BLaER1 (cell line): ENCODE results near the gene LAT.
A peak's percentile ranks its signal among the peaks of the same experiment; 100 is the strongest.
"Not testable (repeated sequence)": the region's sequence is repeated elsewhere in the genome, so short reads cannot be mapped to it uniquely, and the experiment has no call there.

ENCODE experiments used
- H3K27ac ChIP-seq: shearing (Covaris generic); formaldehyde crosslinking; 2 replicates; pipeline ENCODE4 v1.8.1; 2022
- H3K27me3 ChIP-seq: shearing (Covaris generic); formaldehyde crosslinking; 2 replicates; pipeline ENCODE4 v1.8.1; 2022
- H3K36me3 ChIP-seq: shearing (Covaris generic); formaldehyde crosslinking; 2 replicates; pipeline ENCODE4 v1.8.1; 2022
- H3K4me1 ChIP-seq: shearing (Covaris generic); formaldehyde crosslinking; 2 replicates; pipeline ENCODE4 v1.8.1; 2022
- H3K4me2 ChIP-seq: shearing (Covaris generic); formaldehyde crosslinking; 2 replicates; pipeline ENCODE4 v1.8.1; 2022
- H3K4me3 ChIP-seq: shearing (Covaris generic); formaldehyde crosslinking; 2 replicates; pipeline ENCODE4 v1.8.1; 2022
- H3K9ac ChIP-seq: shearing (Covaris generic); formaldehyde crosslinking; 2 replicates; pipeline ENCODE4 v1.8.1; 2022
- H3K9me3 ChIP-seq: shearing (Covaris generic); formaldehyde crosslinking; 2 replicates; pipeline ENCODE4 v1.8.1; 2022
- H4K20me1 ChIP-seq: shearing (Covaris generic); formaldehyde crosslinking; 2 replicates; pipeline ENCODE4 v1.8.1; 2022
- Cebpa-rat ChIP-seq: shearing (Covaris generic); IDR thresholded peaks from 2 replicates; pipeline ENCODE4 v1.8.1; 2022

Gene LAT

DNA sequence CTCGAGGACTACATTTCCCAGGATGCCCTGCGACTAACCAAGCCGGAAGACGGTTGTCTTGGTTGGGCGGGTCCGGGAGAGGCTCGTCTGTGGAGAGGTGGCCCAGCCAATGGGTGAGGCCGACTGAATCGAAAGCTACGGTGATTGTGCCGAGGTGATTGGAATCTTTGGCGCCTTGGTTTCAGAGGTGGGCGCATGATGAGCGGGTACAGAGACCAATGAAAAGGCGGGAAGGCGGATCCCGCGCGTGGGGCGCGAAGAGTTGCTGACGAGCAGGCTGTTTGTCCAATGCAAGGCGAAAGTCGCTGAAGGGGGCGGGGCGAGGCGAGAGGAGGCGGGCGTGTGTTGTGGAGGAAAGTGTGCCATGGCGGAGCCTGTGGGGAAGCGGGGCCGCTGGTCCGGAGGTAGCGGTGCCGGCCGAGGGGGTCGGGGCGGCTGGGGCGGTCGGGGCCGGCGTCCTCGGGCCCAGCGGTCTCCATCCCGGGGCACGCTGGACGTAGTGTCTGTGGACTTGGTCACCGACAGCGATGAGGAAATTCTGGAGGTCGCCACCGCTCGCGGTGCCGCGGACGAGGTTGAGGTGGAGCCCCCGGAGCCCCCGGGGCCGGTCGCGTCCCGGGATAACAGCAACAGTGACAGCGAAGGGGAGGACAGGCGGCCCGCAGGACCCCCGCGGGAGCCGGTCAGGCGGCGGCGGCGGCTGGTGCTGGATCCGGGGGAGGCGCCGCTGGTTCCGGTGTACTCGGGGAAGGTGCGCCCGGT, 34.0 kb upstream of the LAT start, which contains the start of gene NFATC2IP:
TSS of gene NFATC2IP (plus strand) at position 290 of the 762 bp plus-strand sequence. CDS start at position 365, 75 bp downstream.
- Histone ChIP-seq H3K27ac (peak within 1 kb of the TSS; percentile 86), H3K4me3 (peak within 1 kb of the TSS; percentile 91), H3K36me3 (peaks cover 38% of the 10 kb centered on the region), H3K4me1 (peaks cover 31% of the 10 kb centered on the region), H3K27me3 (no peaks in the 10 kb centered on the region), H3K9me3 (no peaks in the 10 kb centered on the region), H3K4me2 (peak within 1 kb of the TSS; percentile 96), H3K9ac (peak within 1 kb of the TSS; percentile 97), H4K20me1 (peaks cover 29% of the 10 kb centered on the region)
- TF ChIP-seq Cebpa-rat: no peak

DNA sequence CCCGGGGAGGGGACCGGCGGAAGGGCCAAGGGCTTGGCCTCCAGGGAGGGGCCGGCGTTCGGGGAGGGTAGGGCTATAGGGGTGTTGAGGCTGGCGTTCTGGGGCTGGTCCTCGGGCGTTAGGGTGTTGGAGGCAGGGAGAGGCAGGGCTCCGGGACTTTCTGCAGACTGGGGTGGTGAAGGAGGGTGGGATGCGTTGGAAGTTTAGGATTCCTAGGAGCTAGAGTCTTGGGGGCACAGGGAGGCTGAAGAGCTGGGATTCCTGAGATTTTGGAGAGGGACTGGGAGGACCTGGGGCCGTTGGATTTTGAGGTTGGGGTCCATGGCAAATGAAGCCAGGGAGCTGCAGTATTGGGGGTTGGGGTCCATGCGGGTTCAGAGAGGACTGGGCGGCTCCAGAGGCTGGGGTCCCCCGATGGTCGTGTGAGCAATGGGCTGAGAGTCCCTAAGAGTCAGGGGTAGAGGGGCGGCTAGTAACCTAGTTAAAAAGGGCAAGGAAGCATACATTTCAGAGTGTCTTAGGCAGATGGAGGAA, 33.4 kb upstream of the LAT start:
- no peaks in the 10 kb centered on the region for H3K27me3 ChIP-seq
- no peaks in the 10 kb centered on the region for H3K9me3 ChIP-seq
- TF ChIP-seq Cebpa-rat: no peak
- H3K4me3 ChIP-seq: peak overlapping the region; percentile 91
- H3K36me3 ChIP-seq: peaks cover 44% of the 10 kb centered on the region
- H3K4me1 ChIP-seq: peaks cover 29% of the 10 kb centered on the region
- H3K4me2 ChIP-seq: peak overlapping the region; percentile 96
- H3K9ac ChIP-seq: peak overlapping the region; percentile 97
- peaks cover 30% of the 10 kb centered on the region for H4K20me1 ChIP-seq
- H3K27ac ChIP-seq: peak overlapping the region; percentile 86

DNA sequence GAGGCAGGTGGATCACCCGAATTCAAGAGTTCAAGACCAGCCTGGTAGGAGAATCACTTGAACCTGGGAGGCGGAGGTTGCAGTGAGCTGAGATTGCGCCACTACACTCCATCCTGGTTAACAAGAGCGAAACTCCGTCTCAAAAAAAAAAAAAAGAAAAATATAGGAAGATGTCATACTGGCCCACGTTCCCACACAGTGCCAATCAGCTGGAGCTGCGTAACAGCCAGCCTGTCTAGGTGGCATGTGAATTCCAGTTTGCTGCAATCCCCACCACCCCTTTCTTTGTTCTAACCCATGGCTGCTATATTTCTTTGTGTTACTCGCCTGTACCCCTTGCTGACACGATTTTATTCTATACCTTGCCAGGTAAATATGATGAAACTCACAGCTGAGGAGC, 26.6 kb upstream of the LAT start:
- H3K27me3 ChIP-seq: no peaks in the 10 kb centered on the region
- H3K9ac ChIP-seq: no peak overlapping the region
- no peak overlapping the region for H3K4me2 ChIP-seq
- H3K9me3 ChIP-seq: no peaks in the 10 kb centered on the region
- H3K4me3 ChIP-seq: no peak overlapping the region
- H3K36me3 ChIP-seq: peaks cover 98% of the 10 kb centered on the region
- TF ChIP-seq Cebpa-rat: no peak
- peaks cover 6% of the 10 kb centered on the region; the same call in 1 of the 2 replicates for H3K4me1 ChIP-seq
- H4K20me1 ChIP-seq: peaks cover 15% of the 10 kb centered on the region; the same call in 1 of the 2 replicates
- no peak overlapping the region for H3K27ac ChIP-seq

- H3K4me1 ChIP-seq: peaks cover under 1% of the 10 kb centered on the region; the same call in 1 of the 2 replicates
- H3K9me3 ChIP-seq: no peaks in the 10 kb centered on the region
- peaks cover 98% of the 10 kb centered on the region for H3K36me3 ChIP-seq
- no peak overlapping the region for H3K4me3 ChIP-seq
- no peak overlapping the region for H3K9ac ChIP-seq
- TF ChIP-seq Cebpa-rat: no peak
- peaks cover 15% of the 10 kb centered on the region; the same call in 1 of the 2 replicates for H4K20me1 ChIP-seq
- H3K27me3 ChIP-seq: no peaks in the 10 kb centered on the region
- no peak overlapping the region for H3K27ac ChIP-seq
- no peak overlapping the region for H3K4me2 ChIP-seq
These were observed 26.0 kb upstream of the LAT start for GRCh38 chr16:28958836-28959235.

DNA sequence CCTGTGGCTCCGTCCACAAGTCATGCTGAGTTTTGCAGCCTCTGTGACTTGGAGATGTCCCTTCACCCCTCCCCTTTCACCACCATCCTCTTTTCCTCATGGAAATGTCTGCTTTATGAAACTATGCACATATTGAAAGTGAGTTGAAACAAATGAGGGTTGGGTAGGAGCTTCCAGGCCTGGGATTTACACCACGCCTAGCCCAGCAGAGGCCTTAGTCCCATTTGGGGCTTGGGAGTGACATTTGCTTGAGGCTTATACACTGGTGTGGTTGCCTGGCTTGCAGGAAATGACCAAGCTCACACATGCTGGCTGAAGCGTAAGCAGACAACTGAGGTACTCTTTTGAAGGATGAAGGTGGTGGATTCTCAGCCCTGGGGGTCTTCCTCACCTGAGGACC, 20.8 kb upstream of the LAT start:
- no peak for TF ChIP-seq Cebpa-rat
- H3K36me3 ChIP-seq: peaks cover 78% of the 10 kb centered on the region

GRCh38 chr16:28964496-28964895, 20.4 kb upstream of the LAT start:
- Histone ChIP-seq H3K4me2 (no peak overlapping the region), H3K27me3 (no peaks in the 10 kb centered on the region), H3K9me3 (no peaks in the 10 kb centered on the region), H4K20me1 (0 out of 2 replicates have a peak, but pooled peaks cover 9% of the 10 kb centered on the region), H3K36me3 (peaks cover 74% of the 10 kb centered on the region), H3K9ac (no peak overlapping the region), H3K4me3 (no peak overlapping the region), H3K4me1 (no peaks in the 10 kb centered on the region), H3K27ac (no peak overlapping the region)
- TF ChIP-seq Cebpa-rat: peak; percentile 39; the same call in 1 of the 2 replicates

More for the DNA sequence above, 20.8 kb upstream of the LAT start:
- Histone ChIP-seq H3K9ac (no peak overlapping the region), H3K4me3 (no peak overlapping the region), H3K27ac (no peak overlapping the region), H4K20me1 (0 out of 2 replicates have a peak, but pooled peaks cover 9% of the 10 kb centered on the region), H3K9me3 (no peaks in the 10 kb centered on the region), H3K4me2 (no peak overlapping the region), H3K4me1 (no peaks in the 10 kb centered on the region), H3K27me3 (no peaks in the 10 kb centered on the region)

- Histone ChIP-seq H3K4me3 (no peak overlapping the region), H3K27me3 (no peaks in the 10 kb centered on the region), H3K4me2 (no peak overlapping the region), H3K9me3 (no peaks in the 10 kb centered on the region), H4K20me1 (0 out of 2 replicates have a peak, but pooled peaks cover 9% of the 10 kb centered on the region), H3K4me1 (no peaks in the 10 kb centered on the region), H3K27ac (no peak overlapping the region), H3K9ac (no peak overlapping the region), H3K36me3 (peaks cover 49% of the 10 kb centered on the region)
- TF ChIP-seq Cebpa-rat: no peak
These were observed 17.7 kb upstream of the LAT start for GRCh38 chr16:28967156-28967555.

DNA sequence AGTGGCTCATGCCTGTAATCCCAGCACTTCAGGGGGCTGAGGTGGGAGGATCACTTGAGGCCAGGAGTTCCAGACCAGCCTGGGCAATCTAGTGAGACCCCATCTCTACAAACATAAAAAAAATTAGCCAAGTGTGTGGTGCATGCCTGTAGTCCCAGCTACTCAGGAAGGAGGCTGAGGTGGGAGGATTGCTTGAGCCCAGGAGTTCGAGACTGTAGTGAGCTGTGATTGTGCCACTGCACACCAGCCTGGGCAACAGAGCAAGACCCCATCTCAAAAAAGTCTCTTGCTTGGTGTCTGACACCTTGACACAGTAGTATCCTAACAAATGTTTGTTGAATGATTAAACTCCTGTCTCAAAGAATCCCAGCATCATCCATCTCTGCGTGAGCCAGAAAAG, 15.2 kb upstream of the LAT start:
- H3K9me3 ChIP-seq, H4K20me1 ChIP-seq, H3K4me2 ChIP-seq, H3K9ac ChIP-seq, H3K27ac ChIP-seq, H3K27me3 ChIP-seq, H3K4me3 ChIP-seq, H3K4me1 ChIP-seq: not testable (repeated sequence)
- peaks cover 24% of the 10 kb centered on the region for H3K36me3 ChIP-seq

DNA sequence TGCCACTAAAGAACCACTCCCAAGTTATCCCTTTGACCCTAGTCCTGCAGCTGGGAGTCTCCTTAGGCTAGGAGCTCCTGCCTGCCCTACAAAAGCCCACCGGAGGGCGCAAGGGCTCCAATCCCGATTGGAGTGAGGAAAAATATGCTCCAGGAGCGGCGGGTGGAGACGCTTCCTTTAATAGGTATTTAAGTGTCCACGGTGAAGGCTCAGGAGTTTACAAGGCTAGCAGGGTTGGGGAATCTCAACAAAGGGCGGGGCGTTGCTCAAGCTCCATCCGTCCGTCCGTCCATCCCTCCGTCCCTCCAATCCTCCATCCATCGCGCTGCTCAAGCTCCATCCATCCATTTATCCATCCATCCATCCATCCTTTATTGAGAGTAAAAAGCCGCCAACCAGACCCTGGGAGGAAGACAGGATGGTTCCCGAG, 10.8 kb upstream of the LAT start:
- Histone ChIP-seq H3K9ac (peak overlapping the region; percentile 88), H3K4me2 (peak overlapping the region; percentile 99), H3K4me1 (peaks cover 24% of the 10 kb centered on the region), H4K20me1 (no peaks in the 10 kb centered on the region), H3K27ac (peak overlapping the region; percentile 87), H3K9me3 (no peaks in the 10 kb centered on the region), H3K4me3 (peak overlapping the region; percentile 96), H3K36me3 (peaks cover 13% of the 10 kb centered on the region), H3K27me3 (no peaks in the 10 kb centered on the region)
- no peak for TF ChIP-seq Cebpa-rat
